SU-DHL-6 (cell line): ENCODE data around the gene TMEM43.

Source experiments
- H2AFZ ChIP-seq: fragments of 200-600 bp; sonication (generic); 2 replicates; pipeline ENCODE4 v1.6.1; 2014; ENCODE audit warnings: low read depth, mild to moderate bottlenecking, moderate library complexity, mixed read lengths, antibody characterized with exemption, low read length; ENCODE audit not compliant: severe bottlenecking
- H3F3A ChIP-seq: fragments of 200-600 bp; shearing (Covaris generic); 2 replicates; pipeline ENCODE4 v1.6.0; 2016; ENCODE audit warnings: antibody characterized with exemption, mild to moderate bottlenecking; ENCODE audit not compliant: insufficient read depth
- H3K27ac ChIP-seq: fragments of 200-600 bp; sonication (generic); 2 replicates; pipeline ENCODE4 v1.5.1; 2016; ENCODE audit warnings: low read depth, mild to moderate bottlenecking, low read length, moderate library complexity, mixed read lengths
- H3K27me3 ChIP-seq: fragments of 200-600 bp; sonication (generic), shearing (Covaris generic); 2 replicates; pipeline ENCODE4 v1.6.0; 2014; ENCODE audit warnings: mild to moderate bottlenecking, low read length
- H3K36me3 ChIP-seq: fragments of 200-600 bp; sonication (generic); 2 replicates; pipeline ENCODE4 v1.6.1; 2014; ENCODE audit warnings: mild to moderate bottlenecking, low read length, mixed read lengths
- H3K4me2 ChIP-seq: fragments of 300-600, 200-600 bp; shearing (Covaris generic), sonication (generic); 2 replicates; pipeline ENCODE4 v1.6.0; 2014; ENCODE audit warnings: low read length, low read depth, mild to moderate bottlenecking; ENCODE audit not compliant: poor library complexity, severe bottlenecking
- H3K4me3 ChIP-seq: fragments of 200-600 bp; sonication (generic); 2 replicates; pipeline ENCODE4 v1.5.1; 2014; ENCODE audit warnings: antibody characterized with exemption, low read length, mild to moderate bottlenecking, mixed read lengths; ENCODE audit not compliant: insufficient read depth, poor library complexity, severe bottlenecking
- H3K79me2 ChIP-seq: fragments of 200-600 bp; sonication (generic); 2 replicates; pipeline ENCODE4 v1.6.1; 2014; ENCODE audit warnings: mild to moderate bottlenecking, low read length, moderate library complexity; ENCODE audit not compliant: insufficient read depth
- H3K9ac ChIP-seq: fragments of 200-600 bp; sonication (generic); 2 replicates; pipeline ENCODE4 v1.7.0; 2014; ENCODE audit warnings: mild to moderate bottlenecking, low read length
- H3K9me2 ChIP-seq: fragments of 200-600 bp; sonication (generic); replicated peaks from 2 replicates; pipeline ENCODE4 v1.6.1; 2014; ENCODE audit warnings: low read length; ENCODE audit not compliant: insufficient read depth
- H3K9me3 ChIP-seq: fragments of 200-600 bp; sonication (generic); 2 replicates; pipeline ENCODE4 v1.6.1; 2014; ENCODE audit warnings: low read length, mixed read lengths; ENCODE audit not compliant: insufficient read depth
- H4K20me1 ChIP-seq: fragments of 200-600 bp; sonication (generic); 2 replicates; pipeline ENCODE4 v1.6.1; 2014; ENCODE audit warnings: low read depth, mild to moderate bottlenecking, antibody characterized with exemption, low read length, moderate library complexity, mixed read lengths
- CTCF ChIP-seq: fragments of 200-600 bp; sonication (generic); IDR thresholded peaks from one replicate; pipeline ENCODE4 v1.5.1; 2017; ENCODE audit warnings: antibody characterized with exemption, mild to moderate bottlenecking, low read length, moderate library complexity; ENCODE audit not compliant: insufficient read depth, poor library complexity, severe bottlenecking
- EZH2phosphoT487 ChIP-seq: fragments of 200-600 bp; sonication (generic), shearing (Covaris generic); conservative IDR thresholded peaks from 2 replicates; pipeline ENCODE4 v1.6.1; 2018; ENCODE audit warnings: mild to moderate bottlenecking, antibody characterized with exemption, low read length, moderate library complexity, mixed read lengths

The TMEM43 gene

DNA sequence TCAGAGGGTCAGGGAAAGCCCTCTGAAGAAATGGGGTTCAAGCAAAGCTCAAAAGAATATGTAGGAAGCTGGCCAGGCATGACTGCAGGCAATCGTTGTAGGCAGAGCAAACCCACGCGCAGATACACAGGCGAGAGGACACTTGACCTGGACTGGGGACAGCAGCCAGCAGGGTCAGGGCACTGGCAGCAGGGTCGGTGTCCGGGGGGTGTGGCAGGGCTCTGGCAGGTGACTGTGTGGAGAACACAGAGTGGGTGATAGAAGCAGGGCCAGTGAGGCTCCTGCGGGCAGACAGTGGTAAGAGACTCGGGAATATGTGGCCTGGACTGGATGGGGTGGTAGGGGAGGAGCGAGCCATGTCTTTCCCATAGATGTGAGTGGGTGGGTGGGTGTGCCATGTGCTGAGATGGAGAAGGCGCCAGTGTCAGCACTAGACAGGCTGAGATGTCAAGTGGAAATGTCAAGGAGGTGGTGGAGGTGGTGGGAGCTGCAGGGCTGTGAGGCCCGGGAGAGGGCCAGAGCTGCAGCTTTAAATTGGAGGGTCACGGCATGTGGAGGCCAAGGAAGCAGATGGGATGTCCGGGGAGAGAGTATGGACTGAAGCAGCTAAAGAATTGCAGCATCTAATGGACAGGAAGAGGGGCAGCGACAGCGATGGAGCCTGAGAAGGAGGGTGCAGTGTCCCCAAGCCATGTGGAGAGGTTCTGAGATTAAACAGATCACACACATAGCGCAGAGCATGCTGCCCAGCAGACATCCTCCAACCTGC is 13.4 kb downstream of the TMEM43 start:
- no peak overlapping the region for H2AFZ ChIP-seq
- no peaks in the 10 kb centered on the region for H3K27me3 ChIP-seq

DNA sequence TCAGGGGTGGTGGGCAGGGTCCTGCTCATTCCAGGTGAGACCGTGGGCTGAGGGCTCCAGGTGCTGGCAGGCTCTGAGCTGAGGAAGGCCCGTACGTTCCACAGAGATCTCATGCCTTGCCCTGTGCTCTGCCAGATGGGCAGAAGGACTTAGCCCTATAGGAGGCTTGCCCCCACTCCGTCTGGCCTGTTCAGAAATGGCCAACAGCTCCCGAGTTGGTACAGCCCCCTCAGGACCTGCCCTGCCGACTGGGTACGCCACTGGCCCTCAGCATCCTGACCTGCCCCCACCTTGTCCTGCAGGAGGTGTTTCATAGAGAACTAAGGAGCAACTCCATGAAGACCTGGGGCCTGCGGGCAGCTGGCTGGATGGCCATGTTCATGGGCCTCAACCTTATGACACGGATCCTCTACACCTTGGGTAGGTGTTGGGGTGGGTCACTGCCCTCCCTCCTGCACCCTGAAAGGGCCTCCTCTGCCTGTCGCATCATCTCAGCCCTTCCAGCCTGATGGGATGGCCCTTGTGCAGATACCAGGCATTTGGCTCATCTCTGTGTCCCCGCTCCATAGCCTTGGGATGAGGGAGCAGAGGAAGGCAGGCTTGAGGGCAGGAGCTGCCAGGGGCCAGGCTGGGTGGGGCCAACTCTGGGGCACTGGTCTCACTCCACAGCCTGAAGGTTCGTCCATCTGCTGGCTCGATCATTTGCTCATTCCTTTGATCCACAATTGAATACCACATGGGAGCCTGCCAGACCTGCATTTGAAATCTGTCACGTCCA is 14.2 kb downstream of the TMEM43 start:
- no peak overlapping the region for H3K27ac ChIP-seq
- no peaks in the 10 kb centered on the region for H4K20me1 ChIP-seq
- H3K4me2 ChIP-seq = no peak overlapping the region
- H3K9ac ChIP-seq = no peak overlapping the region
- no peaks in the 10 kb centered on the region for H3K79me2 ChIP-seq
- no peaks in the 10 kb centered on the region for H3F3A ChIP-seq
- TF ChIP-seq CTCF = no peak
- TF ChIP-seq EZH2phosphoT487 = no peak
- no peak overlapping the region for H2AFZ ChIP-seq
- no peaks in the 10 kb centered on the region for H3K36me3 ChIP-seq
- H3K27me3 ChIP-seq = no peaks in the 10 kb centered on the region
- H3K9me2 ChIP-seq = no peaks in the 10 kb centered on the region
- H3K9me3 ChIP-seq = no peaks in the 10 kb centered on the region
- no peak overlapping the region for H3K4me3 ChIP-seq

More for the DNA sequence above, 13.4 kb downstream of the TMEM43 start:
- Histone ChIP-seq H3K27ac (no peak overlapping the region), H3F3A (no peaks in the 10 kb centered on the region), H4K20me1 (no peaks in the 10 kb centered on the region), H3K36me3 (no peaks in the 10 kb centered on the region), H3K4me3 (no peak overlapping the region), H3K9ac (no peak overlapping the region), H3K4me2 (no peak overlapping the region), H3K9me2 (no peaks in the 10 kb centered on the region), H3K79me2 (no peaks in the 10 kb centered on the region), H3K9me3 (no peaks in the 10 kb centered on the region)
- TF ChIP-seq EZH2phosphoT487 = no peak
- no peak for TF ChIP-seq CTCF

- Histone ChIP-seq H3K9ac (no peak overlapping the region), H3K27ac (no peak overlapping the region), H4K20me1 (no peaks in the 10 kb centered on the region), H3K27me3 (no peaks in the 10 kb centered on the region), H3K36me3 (no peaks in the 10 kb centered on the region), H3K4me3 (no peak overlapping the region), H3K79me2 (no peaks in the 10 kb centered on the region), H3K9me3 (no peaks in the 10 kb centered on the region), H3K9me2 (no peaks in the 10 kb centered on the region), H3F3A (no peaks in the 10 kb centered on the region), H3K4me2 (no peak overlapping the region), H2AFZ (no peak overlapping the region)
- TF ChIP-seq CTCF = no peak
- no peak for TF ChIP-seq EZH2phosphoT487
These were observed 14.9 kb downstream of the TMEM43 start for GRCh38 chr3:14139771-14140170.
